Measurements from ENCODE around the gene PHF21A.

- TF ChIP-seq GATA2 (IDR thresholded peaks at IDR 0.05; ENCODE audit: low read depth, low read length) (no peak), GATA3 (IDR thresholded peaks at IDR 0.05; ENCODE audit: low read depth, low read length) (no peak)
Observed at GRCh38 chr11:45941285-45941684, 180.0 kb downstream of the PHF21A start.
